IMR-90 (cell line): ENCODE results near the gene CPNE9. TPM values are rescaled to one million over a fixed set of nuclear protein-coding genes. Genes with fewer than 3 reads are reported as not detected.

Source experiments
- ATAC-seq: fragments of 200-7000 bp; cut with Tn5 transposase; 2 replicates; pipeline ENCODE4 v1.9.1; 2020; ENCODE audit warnings: low read depth, mild to moderate bottlenecking, moderate library complexity
- BruUV-seq: library from RNA; stranded (reverse); fragments of 400-500 nt; replicated peaks from 2 replicates; lab custom pipeline; 2021; lab: Mats Ljungman, UMichigan
- CTCF ChIA-PET: fragments of 300-600 bp; formaldehyde crosslinking; extraction: SDS; loops from one replicate; lab custom pipeline; 2021; ENCODE audit warnings: antibody characterized with exemption; lab: Yijun Ruan, JAX
- POLR2A ChIA-PET: fragments of 300-600 bp; sonication (Branson Sonifier 250); formaldehyde crosslinking; loops from one replicate; lab custom pipeline; 2022; ENCODE audit warnings: antibody characterized with exemption; ENCODE audit not compliant: unreplicated experiment; lab: Charles Lee
- DNase-seq: peaks from one replicate; pipeline ENCODE4 v3.0.0; 2013
- H2AFZ ChIP-seq: replicated peaks from 2 replicates; pipeline ENCODE3; 2013; ENCODE audit warnings: low read length, mild to moderate bottlenecking; ENCODE audit not compliant: poor library complexity
- H2AK5ac ChIP-seq: 2 replicates; pipeline ENCODE4 v1.6.1; 2013; ENCODE audit warnings: low read depth, low read length, inconsistent platforms
- H2AK9ac ChIP-seq: replicated peaks from 2 replicates; pipeline ENCODE3; 2013; ENCODE audit warnings: mild to moderate bottlenecking, low read depth, low read length, moderate library complexity; ENCODE audit not compliant: poor library complexity
- H2BK120ac ChIP-seq: 2 replicates; pipeline ENCODE4 v1.6.1; 2013; ENCODE audit warnings: low read depth, low read length, inconsistent platforms
- H2BK15ac ChIP-seq: 3 replicates; pipeline ENCODE4 v1.6.1; 2013; ENCODE audit warnings: low read depth, low read length, inconsistent platforms
- H2BK20ac ChIP-seq: 2 replicates; pipeline ENCODE4 v1.6.1; 2013; ENCODE audit warnings: low read depth, mild to moderate bottlenecking, inconsistent platforms, low read length, moderate library complexity
- H2BK5ac ChIP-seq: 2 replicates; pipeline ENCODE4 v1.6.1; 2013; ENCODE audit warnings: mild to moderate bottlenecking, low read depth, low read length, inconsistent platforms; ENCODE audit not compliant: poor library complexity, severe bottlenecking
- H3K14ac ChIP-seq: replicated peaks from 2 replicates; pipeline ENCODE4 v1.6.1; 2013; ENCODE audit warnings: low read depth, low read length, inconsistent platforms
- H3K18ac ChIP-seq: 2 replicates; pipeline ENCODE4 v1.6.1; 2013; ENCODE audit warnings: low read depth, low read length, control low read depth
- H3K23ac ChIP-seq: 2 replicates; pipeline ENCODE4 v1.6.1; 2013; ENCODE audit warnings: low read depth, low read length, inconsistent platforms
- H3K27ac ChIP-seq: 2 replicates; pipeline ENCODE4 v1.5.1; 2013; ENCODE audit warnings: mild to moderate bottlenecking, control low read depth, low read length; ENCODE audit not compliant: insufficient read depth
- H3K27me3 ChIP-seq: 2 replicates; pipeline ENCODE4 v1.6.1; 2013; ENCODE audit warnings: low read length; ENCODE audit not compliant: control insufficient read depth, insufficient read depth
- H3K36me3 ChIP-seq: 2 replicates; pipeline ENCODE4 v1.6.1; 2013; ENCODE audit warnings: low read length, mixed read lengths; ENCODE audit not compliant: control insufficient read depth, insufficient read depth
- H3K4ac ChIP-seq: 2 replicates; pipeline ENCODE4 v1.6.1; 2013; ENCODE audit warnings: low read depth, low read length, inconsistent platforms
- H3K4me1 ChIP-seq: 2 replicates; pipeline ENCODE4 v1.6.1; 2013; ENCODE audit warnings: low read length, mixed read lengths; ENCODE audit not compliant: control insufficient read depth, insufficient read depth
- H3K4me2 ChIP-seq: 2 replicates; pipeline ENCODE4 v1.6.1; 2013; ENCODE audit warnings: low read depth, mild to moderate bottlenecking, control low read depth, low read length, moderate library complexity
- H3K4me3 ChIP-seq: 2 replicates; pipeline ENCODE4 v1.5.1; 2013; ENCODE audit warnings: low read depth, mild to moderate bottlenecking, control low read depth, low read length, moderate library complexity; ENCODE audit not compliant: insufficient read depth
- H3K56ac ChIP-seq: 2 replicates; pipeline ENCODE4 v1.6.1; 2013; ENCODE audit warnings: low read length, inconsistent platforms; ENCODE audit not compliant: insufficient read depth; ENCODE audit errors: extremely low read depth
- H3K79me1 ChIP-seq, 2 experiments: 2 replicates each; pipeline ENCODE4 v1.6.1; 2013; ENCODE audit warnings: low read length in 2 of 2, inconsistent platforms in 1 of 2, low read depth in 1 of 2
- H3K9ac ChIP-seq: 2 replicates; pipeline ENCODE4 v1.6.1; 2013; ENCODE audit warnings: low read depth, low read length, control low read depth
- H3K9me1 ChIP-seq: 2 replicates; pipeline ENCODE4 v1.6.1; 2013; ENCODE audit warnings: low read length, inconsistent platforms; ENCODE audit not compliant: insufficient read depth
- H3K9me3 ChIP-seq: 2 replicates; pipeline ENCODE4 v1.6.1; 2013; ENCODE audit warnings: low read length; ENCODE audit not compliant: control insufficient read depth, insufficient read depth
- H4K20me1 ChIP-seq: 2 replicates; pipeline ENCODE4 v1.6.1; 2013; ENCODE audit warnings: low read length, inconsistent platforms; ENCODE audit not compliant: insufficient read depth
- H4K5ac ChIP-seq: 2 replicates; pipeline ENCODE4 v1.6.1; 2013; ENCODE audit warnings: mild to moderate bottlenecking, low read depth, low read length, control low read depth
- H4K8ac ChIP-seq, 2 experiments: 2 replicates each; pipeline ENCODE4 v1.6.1; 2013; ENCODE audit warnings: low read depth in 2 of 2, low read length in 2 of 2, control low read depth in 1 of 2, inconsistent platforms in 1 of 2
- H4K91ac ChIP-seq: 2 replicates; pipeline ENCODE4 v1.6.1; 2013; ENCODE audit warnings: low read depth, low read length, inconsistent platforms; ENCODE audit not compliant: insufficient read depth
- BHLHE40 ChIP-seq: fragments of 150-350 bp; IDR thresholded peaks from 2 replicates; pipeline ENCODE4 v1.6.1; 2016; ENCODE audit warnings: mild to moderate bottlenecking, low read depth, low read length
- CEBPB ChIP-seq: IDR thresholded peaks from 2 replicates; pipeline ENCODE4 v1.6.1; 2012; ENCODE audit warnings: low read depth, low read length, improper control_type of control experiment
- CHD1 ChIP-seq: IDR thresholded peaks from 2 replicates; pipeline ENCODE4 v1.6.1; 2012; ENCODE audit warnings: low read depth, low read length, improper control_type of control experiment
- CTCF ChIP-seq: conservative IDR thresholded peaks from 2 replicates; pipeline ENCODE4 v1.5.1; 2012; ENCODE audit warnings: mild to moderate bottlenecking, low read depth, low read length, improper control_type of control experiment
- FOS ChIP-seq: fragments of 150-350 bp; IDR thresholded peaks from 2 replicates; pipeline ENCODE4 v1.6.1; 2016; ENCODE audit warnings: low read depth, low read length
- MAFK ChIP-seq: IDR thresholded peaks from 2 replicates; pipeline ENCODE4 v1.6.1; 2012; ENCODE audit warnings: low read depth, low read length, improper control_type of control experiment
- MAZ ChIP-seq: IDR thresholded peaks from 2 replicates; pipeline ENCODE4 v1.6.1; 2012; ENCODE audit warnings: low read depth, mild to moderate bottlenecking, low read length, improper control_type of control experiment, moderate library complexity, borderline replicate concordance
- MXI1 ChIP-seq: IDR thresholded peaks from 2 replicates; pipeline ENCODE4 v1.6.1; 2012; ENCODE audit warnings: low read depth, mild to moderate bottlenecking, low read length, moderate library complexity, borderline replicate concordance
- NFE2L2 ChIP-seq: fragments of 150-350 bp; IDR thresholded peaks from 2 replicates; pipeline ENCODE4 v1.6.1; 2016; ENCODE audit warnings: low read depth, mild to moderate bottlenecking, low read length
- RAD21 ChIP-seq: IDR thresholded peaks from 2 replicates; pipeline ENCODE4 v1.6.1; 2012; ENCODE audit warnings: low read length, improper control_type of control experiment
- RCOR1 ChIP-seq: IDR thresholded peaks from 2 replicates; pipeline ENCODE4 v1.6.1; 2012; ENCODE audit warnings: mild to moderate bottlenecking, low read length, improper control_type of control experiment; ENCODE audit not compliant: insufficient replicate concordance
- WGBS, 2 experiments: methylation state at CpG; one replicate each; pipeline versions ENCODE4 v1.1.5 to v1.1.7; 2013; ENCODE audit warnings: missing lambda C conversion rate in 2 of 2; ENCODE audit not compliant: insufficient read length in 1 of 2; ENCODE audit errors: extremely low coverage in 2 of 2; 5-methylcytosine and 5-hydroxymethylcytosine counted together
- dilution Hi-C: fragments of 300-500 bp; cut with HindIII; formaldehyde crosslinking; loops from one replicate; pipeline ENCODE4 v1.14.3; 2018; ENCODE audit warnings: low sequenced_read_pairs; ENCODE audit not compliant: unreplicated experiment
- in situ Hi-C: fragments of 300-500 bp; cut with MboI; formaldehyde crosslinking; loops from 3 replicates; pipeline ENCODE4 v1.14.3; 2019; ENCODE audit warnings: low sequenced_read_pairs, inconsistent platforms, mixed read lengths
- intact Hi-C: fragments of 100-400 bp; cut with micrococcal nuclease; formaldehyde crosslinking; loops from 2 replicates; pipeline ENCODE4 v1.10.0; 2022
- polyA plus RNA-seq, 3 experiments: library from polyadenylated mRNA; depleted of rRNA; stranded (reverse); fragments of >200 nt; gene quantifications; 2 replicates each; pipeline ENCODE4 v1.2.3, GENCODE V29; 2012; ENCODE audit warnings: low replicate concordance in 1 of 3
- total RNA-seq: library from RNA; depleted of rRNA; stranded (reverse); fragments of >200 nt; gene quantifications from 2 replicates; pipeline ENCODE4 v1.2.3, GENCODE V29; 2012
- TF ChIP-seq, protein P1 (sequence below): fragments of 150-350 bp; IDR thresholded peaks from 2 replicates; pipeline ENCODE4 v1.6.1; 2016; ENCODE audit warnings: low read depth, mild to moderate bottlenecking, low read length, moderate library complexity, borderline replicate concordance

The CPNE9 gene
- total and polyA plus RNA-seq, 2 of the 4 experiments (the other 2 are of a cell fraction): not detected

DNA sequence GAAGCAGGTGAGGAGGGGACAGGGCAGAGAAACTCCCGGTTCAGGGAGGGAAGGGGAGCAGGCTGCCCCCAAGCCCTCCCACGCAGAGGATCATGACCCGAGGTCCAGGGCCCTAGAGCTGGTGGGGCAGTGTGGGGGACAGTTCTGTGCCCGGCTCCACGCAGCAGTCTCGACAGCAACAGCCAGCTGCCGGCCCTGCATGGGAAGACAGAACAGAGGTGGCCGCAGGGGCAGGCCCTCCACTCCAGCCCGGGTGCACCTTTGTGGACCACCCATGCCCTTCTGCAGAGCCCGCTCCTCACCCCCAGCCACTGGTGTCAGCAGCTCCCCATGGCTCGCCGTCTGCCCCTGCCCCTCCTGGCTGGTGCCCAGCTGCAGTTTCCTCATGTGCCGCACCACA lies 53.8 kb downstream of the CPNE9 start:
- H3K27me3 ChIP-seq: no peaks in the 10 kb centered on the region
- no peak overlapping the region for H3K14ac ChIP-seq
- H3K27ac ChIP-seq: no peak overlapping the region
- no peak overlapping the region for H2BK5ac ChIP-seq
- POLR2A ChIA-PET: no interaction called here
- DNase-seq: no peak
- BruUV-seq: no TSS peak
- H2AK5ac ChIP-seq: no peak overlapping the region
- no peak for ATAC-seq
- H3K18ac ChIP-seq: no peak overlapping the region
- H3K4ac ChIP-seq: no peak overlapping the region
- no peak overlapping the region for H2BK20ac ChIP-seq
- no peaks in the 10 kb centered on the region for H4K20me1 ChIP-seq
- in situ Hi-C loops (no loop called here), intact Hi-C loops (no loop called here), dilution Hi-C loops (no loop called here)
- no peak overlapping the region for H2AFZ ChIP-seq
- TF ChIP-seq, protein P1, sequence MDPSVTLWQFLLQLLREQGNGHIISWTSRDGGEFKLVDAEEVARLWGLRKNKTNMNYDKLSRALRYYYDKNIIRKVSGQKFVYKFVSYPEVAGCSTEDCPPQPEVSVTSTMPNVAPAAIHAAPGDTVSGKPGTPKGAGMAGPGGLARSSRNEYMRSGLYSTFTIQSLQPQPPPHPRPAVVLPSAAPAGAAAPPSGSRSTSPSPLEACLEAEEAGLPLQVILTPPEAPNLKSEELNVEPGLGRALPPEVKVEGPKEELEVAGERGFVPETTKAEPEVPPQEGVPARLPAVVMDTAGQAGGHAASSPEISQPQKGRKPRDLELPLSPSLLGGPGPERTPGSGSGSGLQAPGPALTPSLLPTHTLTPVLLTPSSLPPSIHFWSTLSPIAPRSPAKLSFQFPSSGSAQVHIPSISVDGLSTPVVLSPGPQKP: no peak
- TF ChIP-seq MXI1 (no peak), FOS (no peak), RCOR1 (no peak), RAD21 (no peak), CHD1 (no peak), CTCF (no peak), MAFK (no peak), NFE2L2 (no peak), BHLHE40 (no peak), MAZ (no peak), CEBPB (no peak)
- peaks cover 0 to 4% of the 10 kb centered on the region in 2 experiments; a peak in 1 of 4 replicates for H3K79me1 ChIP-seq
- no peak overlapping the region for H3K9ac ChIP-seq
- H3K4me2 ChIP-seq: no peak overlapping the region
- H3K36me3 ChIP-seq: peaks cover 46% of the 10 kb centered on the region
- H4K8ac ChIP-seq: no peak overlapping the region
- H3K9me3 ChIP-seq: no peaks in the 10 kb centered on the region
- no peak overlapping the region for H3K4me3 ChIP-seq
- CTCF ChIA-PET: no interaction called here
- H4K5ac ChIP-seq: no peak overlapping the region
- 98% methylated on average over 5 of the region's 13 CpGs; no CpG with 5 or more reads in 1 of the 2 experiments for WGBS, 2 experiments
- peaks cover 3% of the 10 kb centered on the region; the same call in 1 of the 2 replicates for H3K9me1 ChIP-seq
- no peaks in the 10 kb centered on the region for H3K4me1 ChIP-seq
- no peak overlapping the region for H2AK9ac ChIP-seq
- no peak overlapping the region for H2BK120ac ChIP-seq
- no peak overlapping the region for H4K91ac ChIP-seq
- H3K23ac ChIP-seq: no peak overlapping the region
- no peak overlapping the region for H3K56ac ChIP-seq
- H2BK15ac ChIP-seq: no peak overlapping the region
